K562 (cell line): ENCODE measurements around the gene ZFAND2A. TPM values are rescaled to one million over a fixed set of nuclear protein-coding genes. Genes with fewer than 3 reads are reported as not detected.
A peak's percentile ranks its signal among the peaks of the same experiment; 100 is the strongest.

Source experiments
- ATF2 ChIP-seq: sonication (generic); formaldehyde crosslinking; IDR thresholded peaks from 2 replicates; pipeline ENCODE4 v1.8.1; 2022; ENCODE audit warnings: missing genetic modification reagents
- ATF7 ChIP-seq: fragments of 450-650 bp; IDR thresholded peaks from 2 replicates; pipeline ENCODE4 v1.7.1; 2014; ENCODE audit warnings: mild to moderate bottlenecking, moderate library complexity
- CEBPB ChIP-seq: fragments of 450-650 bp; IDR thresholded peaks from 2 replicates; pipeline ENCODE4 v1.6.1; 2016; ENCODE audit warnings: missing genetic modification characterization, missing compliant biosample characterization
- CREB3L1 ChIP-seq: fragments of 450-650 bp; IDR thresholded peaks from 2 replicates; pipeline ENCODE4 v1.6.1; 2014; ENCODE audit warnings: low read depth, mild to moderate bottlenecking, moderate library complexity, borderline replicate concordance
- E2F1 ChIP-seq: sonication (generic); formaldehyde crosslinking; IDR thresholded peaks from 2 replicates; pipeline ENCODE4 v1.8.1; 2023; ENCODE audit warnings: mild to moderate bottlenecking, missing genetic modification reagents, moderate library complexity
- EHMT2 ChIP-seq: fragments of 450-650 bp; IDR thresholded peaks from 2 replicates; pipeline ENCODE4 v1.6.1; 2018; ENCODE audit warnings: antibody characterized with exemption
- ERF ChIP-seq: fragments of 450-650 bp; formaldehyde crosslinking; IDR thresholded peaks from 2 replicates; pipeline ENCODE4 v1.4.0; 2020; ENCODE audit warnings: mild to moderate bottlenecking, mixed read lengths
- HMGN3 ChIP-seq: IDR thresholded peaks from 2 replicates; pipeline ENCODE4 v1.6.1; 2011; ENCODE audit warnings: borderline replicate concordance, low read depth, mild to moderate bottlenecking, mixed read lengths, low read length; ENCODE audit not compliant: insufficient read length; ENCODE audit errors: extremely low read depth
- HNRNPH1 ChIP-seq: fragments of 200-400 bp; formaldehyde crosslinking; optimal IDR thresholded peaks from 2 replicates; pipeline ENCODE3; 2017; ENCODE audit warnings: low read depth, mild to moderate bottlenecking, low read length, moderate library complexity
- ID3 ChIP-seq, 2 experiments: fragments of 250-450 bp in 1 of 2; fragments of 450-650 bp in 1 of 2; sonication (Bioruptor Pico) in 1 of 2; IDR thresholded peaks; 2 replicates each; pipeline versions ENCODE4 v1.6.1 to v1.8.0; 2016 to 2021; ENCODE audit warnings: mild to moderate bottlenecking in 2 of 2, moderate library complexity in 2 of 2, missing compliant biosample characterization in 1 of 2, missing genetic modification characterization in 1 of 2
- MLX ChIP-seq, 2 experiments: fragments of 450-650 bp in 1 of 2; sonication (generic) in 1 of 2; formaldehyde crosslinking; conservative IDR thresholded peaks; 2 replicates each; pipeline versions ENCODE4 v1.4.0 to v1.8.1; 2020 to 2022; ENCODE audit warnings: mild to moderate bottlenecking in 1 of 2, missing genetic modification reagents in 1 of 2
- MTA3 ChIP-seq: fragments of 450-650 bp; formaldehyde crosslinking; IDR thresholded peaks from 2 replicates; pipeline ENCODE4 v1.6.1; 2017; ENCODE audit warnings: mild to moderate bottlenecking, borderline replicate concordance
- PPARD ChIP-seq: fragments of 250-450 bp; sonication (Bioruptor Pico); IDR thresholded peaks from 2 replicates; pipeline ENCODE4 v1.8.0; 2022; ENCODE audit warnings: inconsistent platforms, mild to moderate bottlenecking, moderate library complexity
- RAD21 ChIP-seq, 2 experiments: fragments of 250-450 bp in 1 of 2; fragments of 450-650 bp in 1 of 2; sonication (Bioruptor Pico) in 1 of 2; formaldehyde crosslinking in 1 of 2; IDR thresholded peaks in 1 of 2; conservative IDR thresholded peaks in 1 of 2; 2 replicates each; pipeline versions ENCODE4 v1.4.0 to v1.8.0; 2020 to 2022; ENCODE audit warnings: mild to moderate bottlenecking in 2 of 2, moderate library complexity in 1 of 2
- TAF7 ChIP-seq: fragments of 450-650 bp; IDR thresholded peaks from 2 replicates; pipeline ENCODE4 v1.6.1; 2016; ENCODE audit warnings: missing genetic modification characterization, missing compliant biosample characterization
- TBL1XR1 ChIP-seq, 2 experiments: IDR thresholded peaks; 2 replicates each; pipeline ENCODE4 v1.6.1; 2012; ENCODE audit warnings: improper control_type of control experiment in 2 of 2, low read length in 2 of 2, mild to moderate bottlenecking in 1 of 2
- TCF7 ChIP-seq: sonication (generic); IDR thresholded peaks from 2 replicates; pipeline ENCODE4 v1.6.1; 2016; ENCODE audit warnings: antibody characterized with exemption, borderline replicate concordance
- ZNF639 ChIP-seq, 2 experiments: fragments of 200-800 bp in 1 of 2; sonication (Bioruptor generic) in 1 of 2; sonication (generic) in 1 of 2; formaldehyde crosslinking in 1 of 2; IDR thresholded peaks in 1 of 2; conservative IDR thresholded peaks in 1 of 2; 2 replicates each; pipeline versions ENCODE4 v1.5.0 to v1.6.1; 2016 to 2020; ENCODE audit warnings: missing compliant biosample characterization in 1 of 2, missing genetic modification characterization in 1 of 2, missing genetic modification reagents in 1 of 2
- ZNF707 ChIP-seq: fragments of 250-450 bp; sonication (Bioruptor Pico); conservative IDR thresholded peaks from 2 replicates; pipeline ENCODE4 v1.8.0; 2022; ENCODE audit warnings: inconsistent platforms, mild to moderate bottlenecking, moderate library complexity
- polyA plus RNA-seq, 8 experiments: library from polyadenylated mRNA; depleted of rRNA in 4 of 8; stranded (reverse) in 5 of 8; unstranded in 3 of 8; fragments of >200 nt; fragmentation: Nextera tagmentation in 2 of 8; fragmentation: Illumina TruSeq in 1 of 8; extraction: Ambion mirVana in 2 of 8; extraction: Trizol in 1 of 8; gene quantifications; 2 replicates each; pipeline versions ENCODE4 v1.2.1 to v1.2.3, GENCODE V29; 2011 to 2014; ENCODE audit warnings: inconsistent platforms in 1 of 8, missing spikeins in 1 of 8
- total RNA-seq, 7 experiments: library from RNA; depleted of rRNA in 6 of 7; stranded (reverse); fragments of >200 nt in 6 of 7; fragmentation: Illumina TruSeq in 2 of 7; extraction: Trizol in 2 of 7; gene quantifications; 2 replicates each; pipeline versions ENCODE4 v1.2.1 to v1.2.3, GENCODE V29; 2011 to 2021; ENCODE audit warnings: low replicate concordance in 1 of 7

The ZFAND2A gene
- total and polyA plus RNA-seq, 9 of the 15 experiments (the other 6 are each of a cell fraction or from before 2014, with no cell fraction given), result 16.8 to 56.8 (median 26.1) TPM

GRCh38 chr7:1159891-1160669, at the start of gene ZFAND2A (continued):
- TF ChIP-seq E2F1 (CRISPR knock-in tag), result 0 out of 2 replicates have a peak, but pooled peaks have one; percentile 32
- no peak for TF ChIP-seq TCF7
- TF ChIP-seq EHMT2, result no peak
- peak in 1 of 2 experiments; percentile 67; a peak in 2 of 4 replicates for TF ChIP-seq ZNF639 (CRISPR knock-in tag; conservative IDR thresholded peaks at IDR 0.05 in 1 of 2, IDR thresholded peaks at IDR 0.05 in 1 of 2)
- no peak; the same call in none of the 2 replicates for TF ChIP-seq MTA3
- TF ChIP-seq CREB3L1, result peak; percentile 45; the same call in 1 of the 2 replicates
- TF ChIP-seq TBL1XR1 (IDR thresholded peaks at IDR 0.05; ENCODE audit: low read length in 2 of 2), result peak in 1 of 2 experiments; percentile 85; a peak in 2 of 4 replicates
- peak; percentile 71 for TF ChIP-seq HMGN3
- no peak for TF ChIP-seq PPARD (CRISPR knock-in tag)
- no peak for TF ChIP-seq ZNF707 (CRISPR knock-in tag)
- TF ChIP-seq ATF2 (CRISPR knock-in tag), result no peak
- TF ChIP-seq CEBPB (tag), result no peak
- no peak for TF ChIP-seq ID3 (CRISPR knock-in tag; IDR thresholded peaks at IDR 0.05)
- TF ChIP-seq ID3 (tag; IDR thresholded peaks at IDR 0.05), result no peak
- peak; percentile 84 for TF ChIP-seq ATF7
- no peak for TF ChIP-seq HNRNPH1
- TF ChIP-seq ERF (CRISPR knock-in tag), result no peak
- no peak for TF ChIP-seq TAF7 (tag)
- no peak for TF ChIP-seq RAD21 (CRISPR knock-in tag; conservative IDR thresholded peaks at IDR 0.05 in 1 of 2, IDR thresholded peaks at IDR 0.05 in 1 of 2)
- no peak for TF ChIP-seq MLX (CRISPR knock-in tag; conservative IDR thresholded peaks at IDR 0.05)
